Activated CD4-positive, alpha-beta memory T cell treated with anti-CD3 and anti-CD28 coated beads for 36 hours (primary cell): ENCODE measurements around the gene DLG1. TPM values are rescaled to one million over a fixed set of nuclear protein-coding genes. Genes with fewer than 3 reads are reported as not detected.

Source experiments
- CTCF ChIA-PET: fragments of 350-600 bp; sonication (Branson Sonifier 250); formaldehyde crosslinking; loops from one replicate; lab custom pipeline; 2021; ENCODE audit warnings: antibody characterized with exemption, inconsistent platforms; lab: Charles Lee
- POLR2A ChIA-PET: fragments of 350-600 bp; sonication (Branson Sonifier 250); formaldehyde crosslinking; loops from one replicate; lab custom pipeline; 2021; ENCODE audit warnings: antibody characterized with exemption; lab: Charles Lee
- DNase-seq: peaks from one replicate; pipeline ENCODE4 v3.0.0-alpha.2; 2020
- H3K27ac Mint-ChIP-seq: one replicate; pipeline ENCODE4 v1.8.0; 2021; ENCODE audit warnings: mixed read lengths
- H3K27me3 Mint-ChIP-seq: one replicate; pipeline ENCODE4 v1.8.0; 2021; ENCODE audit warnings: mixed read lengths
- H3K36me3 Mint-ChIP-seq: one replicate; pipeline ENCODE4 v1.8.0; 2021; ENCODE audit warnings: mixed read lengths
- H3K4me1 Mint-ChIP-seq: one replicate; pipeline ENCODE4 v1.8.0; 2021; ENCODE audit warnings: low read depth, mixed read lengths
- H3K4me3 Mint-ChIP-seq: one replicate; pipeline ENCODE4 v1.8.0; 2021; ENCODE audit warnings: mild to moderate bottlenecking, mixed read lengths
- H3K9me3 Mint-ChIP-seq: one replicate; pipeline ENCODE4 v1.8.0; 2021; ENCODE audit warnings: mixed read lengths
- intact Hi-C: fragments of 100-400 bp; cut with micrococcal nuclease; formaldehyde crosslinking; loops from one replicate; pipeline ENCODE4 v1.15.1; 2023
- total RNA-seq, 2 experiments: library from RNA; stranded (reverse); gene quantifications; one replicate each; pipeline ENCODE4 v1.2.3, GENCODE V29; 2021

DLG1 gene
- total RNA-seq, 2 experiments from 2014 or later, result 52.6 to 53.3 TPM

- H3K27me3 Mint-ChIP-seq, result peaks cover 14% of the 10 kb centered on the region
- ChIA-PET CTCF (no interaction called here), POLR2A (no interaction called here)
- no peak overlapping the region for H3K27ac Mint-ChIP-seq
- intact Hi-C loops, result no loop called here
- H3K4me1 Mint-ChIP-seq, result no peaks in the 10 kb centered on the region
- no peak overlapping the region for H3K4me3 Mint-ChIP-seq
- H3K36me3 Mint-ChIP-seq, result no peaks in the 10 kb centered on the region
- no peak for DNase-seq
- H3K9me3 Mint-ChIP-seq, result no peaks in the 10 kb centered on the region
Measured at GRCh38 chr3:197335428-197336132, 37.2 kb upstream of the DLG1 start.

- Mint-ChIP-seq H3K27ac (no peak overlapping the region), H3K36me3 (no peaks in the 10 kb centered on the region), H3K27me3 (peaks cover 14% of the 10 kb centered on the region), H3K9me3 (no peaks in the 10 kb centered on the region), H3K4me1 (no peaks in the 10 kb centered on the region), H3K4me3 (no peak overlapping the region)
- ChIA-PET CTCF (no interaction called here), POLR2A (no interaction called here)
- DNase-seq, result no peak
- intact Hi-C loops, result no loop called here
Measured at GRCh38 chr3:197333901-197334639, 35.7 kb upstream of the DLG1 start.

DNA sequence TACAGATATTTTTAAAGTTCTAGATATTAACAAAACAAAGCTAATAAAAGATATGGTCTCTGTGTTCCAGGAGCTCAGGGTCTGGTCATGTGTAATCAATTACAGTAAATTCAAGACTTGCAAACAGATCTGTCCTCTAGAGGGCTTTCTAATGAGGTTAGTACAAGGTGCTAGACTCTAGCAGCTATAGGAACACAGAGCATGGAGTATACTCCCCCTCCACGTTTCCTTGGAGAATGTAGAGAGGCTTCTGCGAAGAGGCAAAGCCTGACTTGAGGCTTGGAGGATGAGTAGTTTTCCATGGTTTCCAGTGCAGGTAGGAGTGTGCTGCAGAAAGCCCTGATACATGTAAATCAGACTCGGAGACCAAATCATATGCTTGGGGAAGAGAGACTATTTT, 32.7 kb upstream of the DLG1 start:
- Mint-ChIP-seq H3K4me1 (peaks cover under 1% of the 10 kb centered on the region), H3K9me3 (no peaks in the 10 kb centered on the region), H3K27ac (no peak overlapping the region), H3K27me3 (peaks cover 20% of the 10 kb centered on the region), H3K4me3 (no peak overlapping the region), H3K36me3 (no peaks in the 10 kb centered on the region)
- ChIA-PET CTCF (no interaction called here), POLR2A (no interaction called here)
- intact Hi-C loops, result no loop called here
- no peak for DNase-seq

GRCh38 chr3:197329382-197329781, 31.0 kb upstream of the DLG1 start:
- no peak for DNase-seq
- H3K36me3 Mint-ChIP-seq, result no peaks in the 10 kb centered on the region
- CTCF ChIA-PET, result no interaction called here
- intact Hi-C loops, result loop anchor here (5.0 kb wide), 1 partner anchor 37 kb away; no protein-coding TSS in a partner anchor
- peaks cover 9% of the 10 kb centered on the region for H3K4me1 Mint-ChIP-seq
- H3K27me3 Mint-ChIP-seq, result peaks cover 24% of the 10 kb centered on the region
- POLR2A ChIA-PET, result no interaction called here
- no peak overlapping the region for H3K27ac Mint-ChIP-seq
- no peaks in the 10 kb centered on the region for H3K9me3 Mint-ChIP-seq
- H3K4me3 Mint-ChIP-seq, result no peak overlapping the region

DNA sequence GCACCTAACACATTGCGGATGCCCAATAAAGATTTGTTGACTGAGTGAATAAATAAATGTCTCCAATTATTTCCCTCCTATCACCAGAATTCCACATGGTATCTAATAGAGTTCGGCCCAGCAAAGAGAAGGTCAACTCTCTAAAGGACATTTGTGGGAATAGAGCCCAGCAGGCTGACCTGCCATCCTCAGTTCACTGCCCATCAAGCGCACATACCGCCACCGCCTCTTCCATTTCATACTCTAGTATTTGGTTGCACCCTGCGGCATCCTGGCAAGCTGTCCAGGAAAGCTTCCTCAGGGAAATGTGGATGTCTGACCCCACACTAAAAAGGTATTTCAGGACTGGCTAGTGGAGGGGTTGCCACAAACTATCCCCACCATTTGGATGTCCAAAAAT, 29.8 kb upstream of the DLG1 start:
- H3K9me3 Mint-ChIP-seq, result no peaks in the 10 kb centered on the region
- POLR2A ChIA-PET, result no interaction called here
- H3K27me3 Mint-ChIP-seq, result peaks cover 27% of the 10 kb centered on the region

DNA sequence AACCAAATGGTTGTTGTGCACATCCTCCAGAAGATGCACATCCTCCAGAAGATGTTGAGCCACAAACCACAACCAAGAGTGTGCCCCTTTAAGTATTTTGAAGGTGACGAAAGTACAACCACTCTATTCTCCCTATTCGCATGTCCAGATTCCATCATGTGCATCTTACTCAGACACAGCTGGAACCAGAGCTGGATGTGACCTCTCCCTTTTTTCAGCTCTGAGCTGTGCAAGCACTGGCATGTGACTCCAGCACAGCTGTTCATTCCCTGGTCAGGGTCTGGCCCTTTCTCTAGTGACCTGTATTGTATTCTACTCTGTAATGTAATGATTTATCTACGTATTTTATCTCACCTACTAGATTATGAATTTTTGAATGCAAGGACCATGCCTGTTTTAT, 29.3 kb upstream of the DLG1 start:
- intact Hi-C loops, result loop anchor here (5.0 kb wide), 1 partner anchor 35 kb away; no protein-coding TSS in a partner anchor
- POLR2A ChIA-PET, result no interaction called here

More for the DNA sequence above, 29.8 kb upstream of the DLG1 start:
- H3K4me1 Mint-ChIP-seq, result peaks cover 9% of the 10 kb centered on the region
- intact Hi-C loops, result loop anchor here (5.0 kb wide), 1 partner anchor 36 kb away; no protein-coding TSS in a partner anchor
- H3K27ac Mint-ChIP-seq, result no peak overlapping the region
- H3K36me3 Mint-ChIP-seq, result no peaks in the 10 kb centered on the region
- H3K4me3 Mint-ChIP-seq, result no peak overlapping the region
- CTCF ChIA-PET, result interaction anchor here (0.5 kb wide), 1 partner anchor 460 kb away, joined by 3 read pairs; no protein-coding TSS in a partner anchor
- DNase-seq, result no peak

GRCh38 chr3:197325773-197326172, 27.4 kb upstream of the DLG1 start:
- intact Hi-C loops, result loop anchor here (1.0 to 5.0 kb wide), 2 partner anchors 19 to 33 kb away; no protein-coding TSS in a partner anchor
- ChIA-PET POLR2A (interaction anchor here (1.1 kb wide), 1 partner anchor 43 kb away, joined by 3 read pairs; no protein-coding TSS in a partner anchor), CTCF (interaction anchor here (1.0 to 1.4 kb wide), 2 partner anchors 19 to 65 kb away, joined by 4 read pairs; no protein-coding TSS in a partner anchor)
- peaks cover 3% of the 10 kb centered on the region for H3K9me3 Mint-ChIP-seq
- no peaks in the 10 kb centered on the region for H3K36me3 Mint-ChIP-seq
- peaks cover 9% of the 10 kb centered on the region for H3K4me1 Mint-ChIP-seq
- H3K27ac Mint-ChIP-seq, result no peak overlapping the region
- no peak overlapping the region for H3K4me3 Mint-ChIP-seq
- peaks cover 28% of the 10 kb centered on the region for H3K27me3 Mint-ChIP-seq
- no peak for DNase-seq

More for the DNA sequence above, 29.3 kb upstream of the DLG1 start:
- H3K4me1 Mint-ChIP-seq, result peaks cover 9% of the 10 kb centered on the region
- no peaks in the 10 kb centered on the region for H3K9me3 Mint-ChIP-seq
- peaks cover 28% of the 10 kb centered on the region for H3K27me3 Mint-ChIP-seq
- no peak overlapping the region for H3K4me3 Mint-ChIP-seq
- H3K36me3 Mint-ChIP-seq, result no peaks in the 10 kb centered on the region
- no peak for DNase-seq
- CTCF ChIA-PET, result no interaction called here
- no peak overlapping the region for H3K27ac Mint-ChIP-seq

GRCh38 chr3:197322149-197322548, 23.7 kb upstream of the DLG1 start:
- Mint-ChIP-seq H3K9me3 (peaks cover 3% of the 10 kb centered on the region), H3K4me1 (peaks cover 14% of the 10 kb centered on the region), H3K27me3 (peaks cover 44% of the 10 kb centered on the region)

GRCh38 chr3:197320582-197320981, 22.2 kb upstream of the DLG1 start:
- DNase-seq, result no peak
- Mint-ChIP-seq H3K27me3 (peaks cover 48% of the 10 kb centered on the region), H3K36me3 (no peaks in the 10 kb centered on the region), H3K9me3 (peaks cover 3% of the 10 kb centered on the region), H3K4me3 (no peak overlapping the region), H3K27ac (no peak overlapping the region), H3K4me1 (peaks cover 9% of the 10 kb centered on the region)
- intact Hi-C loops, result no loop called here
- ChIA-PET POLR2A (no interaction called here), CTCF (no interaction called here)

More at GRCh38 chr3:197322149-197322548, 23.7 kb upstream of the DLG1 start:
- no peak for DNase-seq
- Mint-ChIP-seq H3K4me3 (no peak overlapping the region), H3K27ac (no peak overlapping the region), H3K36me3 (no peaks in the 10 kb centered on the region)
- ChIA-PET POLR2A (no interaction called here), CTCF (no interaction called here)
- intact Hi-C loops, result no loop called here

- H3K9me3 Mint-ChIP-seq, result peaks cover 3% of the 10 kb centered on the region
- H3K4me1 Mint-ChIP-seq, result peaks cover 5% of the 10 kb centered on the region
- peaks cover 1% of the 10 kb centered on the region for H3K36me3 Mint-ChIP-seq
- H3K27ac Mint-ChIP-seq, result no peak overlapping the region
- H3K27me3 Mint-ChIP-seq, result peaks cover 50% of the 10 kb centered on the region
- POLR2A ChIA-PET, result no interaction called here
- no peak overlapping the region for H3K4me3 Mint-ChIP-seq
- intact Hi-C loops, result no loop called here
- DNase-seq, result no peak
- CTCF ChIA-PET, result no interaction called here
Measured at GRCh38 chr3:197317250-197317963, 19.0 kb upstream of the DLG1 start.

- DNase-seq, result no peak
- CTCF ChIA-PET, result no interaction called here
- POLR2A ChIA-PET, result no interaction called here
- Mint-ChIP-seq H3K4me3 (no peak overlapping the region), H3K9me3 (no peaks in the 10 kb centered on the region), H3K4me1 (peaks cover 21% of the 10 kb centered on the region), H3K27me3 (peaks cover 24% of the 10 kb centered on the region), H3K36me3 (peaks cover 3% of the 10 kb centered on the region), H3K27ac (no peak overlapping the region)
- intact Hi-C loops, result no loop called here
Measured at GRCh38 chr3:197312431-197312830, 14.0 kb upstream of the DLG1 start.

GRCh38 chr3:197311591-197311990, 13.2 kb upstream of the DLG1 start:
- no peak overlapping the region for H3K4me3 Mint-ChIP-seq
- peaks cover 24% of the 10 kb centered on the region for H3K27me3 Mint-ChIP-seq
- H3K27ac Mint-ChIP-seq, result no peak overlapping the region
- no peak for DNase-seq
- peaks cover 3% of the 10 kb centered on the region for H3K36me3 Mint-ChIP-seq
- ChIA-PET POLR2A (interaction anchor here (0.8 kb wide), 1 partner anchor 10 kb away, joined by 3 read pairs; no protein-coding TSS in a partner anchor), CTCF (interaction anchor here (1.1 kb wide), 1 partner anchor 55 kb away, joined by 4 read pairs; no protein-coding TSS in a partner anchor)
- no peaks in the 10 kb centered on the region for H3K9me3 Mint-ChIP-seq
- intact Hi-C loops, result no loop called here
- peaks cover 19% of the 10 kb centered on the region for H3K4me1 Mint-ChIP-seq
